ENCODE measurements around the gene PANK4.

The PANK4 gene

DNA sequence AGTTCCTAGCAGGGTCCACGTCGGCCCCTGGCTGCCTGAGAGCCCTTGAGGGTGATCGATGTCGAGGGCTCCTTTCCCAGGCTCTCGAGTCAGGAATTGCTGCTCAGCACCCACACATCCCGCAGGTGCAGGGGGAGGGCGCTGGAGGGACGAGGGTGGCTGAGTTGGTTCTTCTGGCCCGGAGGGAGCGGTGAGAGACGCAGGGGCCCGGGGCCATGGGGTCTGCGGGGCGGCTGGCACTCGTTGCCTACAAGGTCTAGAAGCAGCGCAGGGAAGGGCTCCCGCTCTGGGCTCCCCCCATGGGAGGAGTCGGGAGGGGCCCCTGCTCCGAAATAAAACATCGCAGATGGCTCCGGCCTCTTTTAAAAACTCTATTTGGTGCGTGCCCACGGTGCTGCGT, 18.2 kb downstream of the PANK4 start:
- Histone ChIP-seq H3F3A (ENCODE audit: control insufficient read depth, insufficient read depth) (no peaks in the 10 kb centered on the region), H3K4me3 (ENCODE audit: low read length) (no peak overlapping the region), H3K36me3 (ENCODE audit: control insufficient read depth, low read length) (peaks cover 38% of the 10 kb centered on the region; the same call in 1 of the 2 replicates), H3K79me2 (ENCODE audit: control insufficient read depth, low read length) (no peaks in the 10 kb centered on the region), H3K4me1 (ENCODE audit: control insufficient read depth, low read length) (no peaks in the 10 kb centered on the region), H4K20me1 (ENCODE audit: control insufficient read depth, insufficient read depth, low read depth, low read length) (no peaks in the 10 kb centered on the region), H3K9me2 (replicated peaks; ENCODE audit: control insufficient read depth, low read length) (no peaks in the 10 kb centered on the region), H3K27me3 (ENCODE audit: control insufficient read depth, low read length) (no peaks in the 10 kb centered on the region), H3K4me2 (ENCODE audit: low read length) (no peak overlapping the region), H3K27ac (ENCODE audit: low read depth, low read length) (no peak overlapping the region), H3K9me3 (ENCODE audit: control insufficient read depth, insufficient read depth, low read length) (no peaks in the 10 kb centered on the region)
- TF ChIP-seq, protein P1, sequence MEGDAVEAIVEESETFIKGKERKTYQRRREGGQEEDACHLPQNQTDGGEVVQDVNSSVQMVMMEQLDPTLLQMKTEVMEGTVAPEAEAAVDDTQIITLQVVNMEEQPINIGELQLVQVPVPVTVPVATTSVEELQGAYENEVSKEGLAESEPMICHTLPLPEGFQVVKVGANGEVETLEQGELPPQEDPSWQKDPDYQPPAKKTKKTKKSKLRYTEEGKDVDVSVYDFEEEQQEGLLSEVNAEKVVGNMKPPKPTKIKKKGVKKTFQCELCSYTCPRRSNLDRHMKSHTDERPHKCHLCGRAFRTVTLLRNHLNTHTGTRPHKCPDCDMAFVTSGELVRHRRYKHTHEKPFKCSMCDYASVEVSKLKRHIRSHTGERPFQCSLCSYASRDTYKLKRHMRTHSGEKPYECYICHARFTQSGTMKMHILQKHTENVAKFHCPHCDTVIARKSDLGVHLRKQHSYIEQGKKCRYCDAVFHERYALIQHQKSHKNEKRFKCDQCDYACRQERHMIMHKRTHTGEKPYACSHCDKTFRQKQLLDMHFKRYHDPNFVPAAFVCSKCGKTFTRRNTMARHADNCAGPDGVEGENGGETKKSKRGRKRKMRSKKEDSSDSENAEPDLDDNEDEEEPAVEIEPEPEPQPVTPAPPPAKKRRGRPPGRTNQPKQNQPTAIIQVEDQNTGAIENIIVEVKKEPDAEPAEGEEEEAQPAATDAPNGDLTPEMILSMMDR (IDR thresholded peaks at IDR 0.05; ENCODE audit: low read depth, low read length, poor library complexity, severe bottlenecking): no peak
- TF ChIP-seq EZH2phosphoT487 (IDR thresholded peaks at IDR 0.05; ENCODE audit: borderline replicate concordance, low read length): no peak

DNA sequence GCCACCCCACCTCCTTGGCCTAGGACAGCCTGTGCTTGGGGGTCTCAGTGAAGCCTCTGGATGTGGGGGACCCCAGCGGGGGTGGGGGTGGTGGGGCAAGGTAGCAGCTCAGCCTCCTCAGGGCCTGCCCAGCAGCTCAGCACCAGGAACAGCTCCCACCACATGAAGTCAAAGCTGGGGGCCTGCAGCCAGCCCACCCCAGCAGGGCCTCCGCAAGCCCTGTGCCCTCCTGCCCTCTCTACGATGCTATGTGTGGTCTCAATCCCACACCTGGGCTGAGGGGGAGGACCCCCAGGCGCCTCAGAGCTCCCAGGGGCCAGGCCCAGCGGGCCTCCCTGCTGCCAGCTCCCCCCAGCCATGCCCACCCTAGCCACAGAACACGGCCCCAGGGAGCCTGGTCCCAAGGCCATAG, 18.6 kb downstream of the PANK4 start:
- Histone ChIP-seq H3K27me3 (ENCODE audit: control insufficient read depth, low read length) (no peaks in the 10 kb centered on the region), H3K36me3 (ENCODE audit: control insufficient read depth, low read length) (peaks cover 38% of the 10 kb centered on the region; the same call in 1 of the 2 replicates), H3K4me3 (ENCODE audit: low read length) (no peak overlapping the region), H3K9me2 (replicated peaks; ENCODE audit: control insufficient read depth, low read length) (no peaks in the 10 kb centered on the region), H3K4me1 (ENCODE audit: control insufficient read depth, low read length) (no peaks in the 10 kb centered on the region), H3K27ac (ENCODE audit: low read depth, low read length) (no peak overlapping the region), H3K9me3 (ENCODE audit: control insufficient read depth, insufficient read depth, low read length) (no peaks in the 10 kb centered on the region), H3K79me2 (ENCODE audit: control insufficient read depth, low read length) (no peaks in the 10 kb centered on the region), H3K4me2 (ENCODE audit: low read length) (no peak overlapping the region), H3F3A (ENCODE audit: control insufficient read depth, insufficient read depth) (no peaks in the 10 kb centered on the region), H4K20me1 (ENCODE audit: control insufficient read depth, insufficient read depth, low read depth, low read length) (no peaks in the 10 kb centered on the region)
- no peak for TF ChIP-seq EZH2phosphoT487 (IDR thresholded peaks at IDR 0.05; ENCODE audit: borderline replicate concordance, low read length)
- TF ChIP-seq, protein P1 (IDR thresholded peaks at IDR 0.05; ENCODE audit: low read depth, low read length, poor library complexity, severe bottlenecking): no peak

DNA sequence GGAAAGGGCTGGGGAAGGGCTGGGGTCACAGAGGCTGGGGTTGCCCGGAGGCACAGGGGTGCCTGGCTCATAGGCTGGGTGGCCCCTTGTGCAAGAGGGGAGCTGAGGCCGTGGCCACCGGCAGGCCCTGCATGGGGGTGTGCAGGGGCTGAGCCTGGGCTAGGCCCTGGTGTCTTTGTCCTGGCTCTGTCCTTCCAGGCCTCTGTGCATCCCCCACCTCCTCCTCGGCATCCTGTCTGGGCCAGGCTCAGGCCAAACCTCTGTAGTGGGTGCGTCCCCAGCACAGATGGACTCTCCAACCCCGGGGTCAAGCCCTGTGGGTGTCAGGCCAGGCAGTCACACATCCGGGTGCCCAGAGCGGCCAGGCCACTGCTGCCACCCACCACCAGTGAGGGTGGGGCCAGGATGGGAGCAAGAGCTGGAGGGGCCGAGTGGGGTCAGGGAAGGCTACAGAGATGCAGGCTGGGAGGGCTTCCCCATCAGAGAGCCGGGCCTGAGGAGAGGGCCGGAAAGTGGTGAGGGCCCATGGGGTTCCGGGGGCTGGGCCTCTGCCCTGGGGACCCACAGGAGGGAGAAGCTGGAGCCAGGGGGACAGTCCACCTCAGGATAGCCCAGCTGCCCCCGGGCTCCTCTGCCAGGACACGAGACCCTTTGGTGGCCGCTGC, 19.4 kb downstream of the PANK4 start:
- H4K20me1 ChIP-seq (ENCODE audit: control insufficient read depth, insufficient read depth, low read depth, low read length): no peaks in the 10 kb centered on the region
- TF ChIP-seq, protein P1 (IDR thresholded peaks at IDR 0.05; ENCODE audit: low read depth, low read length, poor library complexity, severe bottlenecking): no peak
- no peak for TF ChIP-seq EZH2phosphoT487 (IDR thresholded peaks at IDR 0.05; ENCODE audit: borderline replicate concordance, low read length)
- peaks cover 34% of the 10 kb centered on the region; the same call in 1 of the 2 replicates for H3K36me3 ChIP-seq (ENCODE audit: control insufficient read depth, low read length)
- no peaks in the 10 kb centered on the region for H3F3A ChIP-seq (ENCODE audit: control insufficient read depth, insufficient read depth)
- no peaks in the 10 kb centered on the region for H3K4me1 ChIP-seq (ENCODE audit: control insufficient read depth, low read length)
- H3K27ac ChIP-seq (ENCODE audit: low read depth, low read length): no peak overlapping the region
- H3K4me2 ChIP-seq (ENCODE audit: low read length): no peak overlapping the region
- H3K9me2 ChIP-seq (replicated peaks; ENCODE audit: control insufficient read depth, low read length): no peaks in the 10 kb centered on the region
- no peaks in the 10 kb centered on the region for H3K27me3 ChIP-seq (ENCODE audit: control insufficient read depth, low read length)
- H3K9me3 ChIP-seq (ENCODE audit: control insufficient read depth, insufficient read depth, low read length): no peaks in the 10 kb centered on the region
- no peak overlapping the region for H3K4me3 ChIP-seq (ENCODE audit: low read length)
- H3K79me2 ChIP-seq (ENCODE audit: control insufficient read depth, low read length): no peaks in the 10 kb centered on the region

Measured in DOHH2 (cell line).